Measurements from ENCODE around the gene RAD51B.
"Not testable (repeated sequence)": the region's sequence is repeated elsewhere in the genome, so short reads cannot be mapped to it uniquely, and the experiment has no call there.

RAD51B gene

DNA sequence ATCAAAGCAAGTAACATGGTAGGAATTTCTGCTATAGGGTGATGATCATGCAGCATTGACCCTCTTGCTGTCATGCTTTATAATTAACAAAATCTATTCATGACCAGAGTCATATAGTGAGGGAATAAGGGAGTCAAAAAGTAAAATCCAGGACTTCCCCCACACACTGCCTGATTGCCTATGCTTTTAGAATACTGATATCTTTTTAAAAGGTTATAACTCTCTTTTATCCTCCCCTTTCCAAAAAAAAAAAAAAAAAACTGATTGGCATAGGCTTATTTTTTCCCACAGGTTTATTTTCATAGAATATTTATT is 921.9 kb downstream of the RAD51B start:
- DNase-seq (ENCODE audit: low read depth in 2 of 3, low spot score in 2 of 3) = no peak

DNA sequence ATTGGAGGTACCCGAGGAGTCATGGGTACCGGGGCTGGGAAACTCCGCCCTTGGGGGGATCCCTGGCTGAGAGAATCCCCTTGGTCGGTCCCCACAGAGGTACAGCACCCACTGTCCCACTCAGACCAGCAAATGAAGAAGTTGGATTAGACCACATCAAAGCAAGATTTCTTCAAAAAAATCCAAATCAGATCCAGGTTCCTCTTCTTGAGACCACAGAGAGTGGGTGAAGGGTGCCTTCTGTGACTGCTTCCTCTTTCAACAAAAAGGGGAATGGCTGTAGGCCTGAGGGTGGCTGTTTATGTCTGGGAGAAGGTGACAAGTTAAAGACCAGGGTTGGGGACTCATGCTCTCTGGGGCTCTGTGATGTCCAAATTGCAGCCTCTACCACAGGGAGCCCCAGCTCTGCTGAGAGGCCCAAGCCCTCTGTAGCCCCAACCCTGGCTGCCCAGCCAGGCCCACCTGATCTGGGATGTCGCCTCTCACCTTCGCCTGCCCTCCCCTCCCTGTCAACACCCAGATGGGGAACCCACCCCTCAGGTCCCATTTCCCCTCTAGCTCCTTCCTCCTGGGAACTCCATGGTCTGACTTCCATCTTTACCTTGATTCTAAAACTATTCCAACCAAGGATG is 922.4 kb downstream of the RAD51B start:
- no peak for DNase-seq (ENCODE audit: low read depth in 2 of 3, low spot score in 2 of 3)

GRCh38 chr14:68744613-68745012 is 925.0 kb downstream of the RAD51B start:
- no peak for DNase-seq (ENCODE audit: low read depth in 2 of 3, low spot score in 2 of 3)

DNA sequence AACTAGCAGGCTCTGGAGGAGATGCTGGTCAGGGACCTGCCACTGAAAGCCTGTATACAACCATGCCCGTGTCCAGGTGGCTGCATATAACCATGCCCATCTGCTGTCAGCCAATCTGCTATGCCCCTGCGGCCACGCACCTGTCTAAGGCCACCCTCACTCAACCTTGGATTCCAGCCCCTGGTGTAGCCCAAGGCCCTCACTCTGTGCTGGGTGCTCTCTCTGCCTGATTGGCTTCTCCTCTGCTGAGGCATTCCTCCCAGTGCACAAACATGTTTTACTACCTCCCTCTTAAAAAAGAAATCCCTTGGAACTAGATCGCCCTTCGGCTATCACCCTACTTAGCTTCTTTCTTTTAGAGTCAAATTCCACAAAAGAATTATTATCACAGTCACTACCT is 927.8 kb downstream of the RAD51B start:
- DNase-seq (ENCODE audit: low read depth in 2 of 3, low spot score in 2 of 3) = no peak

GRCh38 chr14:68748260-68748659 is 928.7 kb downstream of the RAD51B start:
- no peak for DNase-seq (ENCODE audit: low read depth in 2 of 3, low spot score in 2 of 3)

- no peak for DNase-seq (ENCODE audit: low read depth in 2 of 3, low spot score in 2 of 3)
These were observed 929.1 kb downstream of the RAD51B start for GRCh38 chr14:68748691-68749090.

DNA sequence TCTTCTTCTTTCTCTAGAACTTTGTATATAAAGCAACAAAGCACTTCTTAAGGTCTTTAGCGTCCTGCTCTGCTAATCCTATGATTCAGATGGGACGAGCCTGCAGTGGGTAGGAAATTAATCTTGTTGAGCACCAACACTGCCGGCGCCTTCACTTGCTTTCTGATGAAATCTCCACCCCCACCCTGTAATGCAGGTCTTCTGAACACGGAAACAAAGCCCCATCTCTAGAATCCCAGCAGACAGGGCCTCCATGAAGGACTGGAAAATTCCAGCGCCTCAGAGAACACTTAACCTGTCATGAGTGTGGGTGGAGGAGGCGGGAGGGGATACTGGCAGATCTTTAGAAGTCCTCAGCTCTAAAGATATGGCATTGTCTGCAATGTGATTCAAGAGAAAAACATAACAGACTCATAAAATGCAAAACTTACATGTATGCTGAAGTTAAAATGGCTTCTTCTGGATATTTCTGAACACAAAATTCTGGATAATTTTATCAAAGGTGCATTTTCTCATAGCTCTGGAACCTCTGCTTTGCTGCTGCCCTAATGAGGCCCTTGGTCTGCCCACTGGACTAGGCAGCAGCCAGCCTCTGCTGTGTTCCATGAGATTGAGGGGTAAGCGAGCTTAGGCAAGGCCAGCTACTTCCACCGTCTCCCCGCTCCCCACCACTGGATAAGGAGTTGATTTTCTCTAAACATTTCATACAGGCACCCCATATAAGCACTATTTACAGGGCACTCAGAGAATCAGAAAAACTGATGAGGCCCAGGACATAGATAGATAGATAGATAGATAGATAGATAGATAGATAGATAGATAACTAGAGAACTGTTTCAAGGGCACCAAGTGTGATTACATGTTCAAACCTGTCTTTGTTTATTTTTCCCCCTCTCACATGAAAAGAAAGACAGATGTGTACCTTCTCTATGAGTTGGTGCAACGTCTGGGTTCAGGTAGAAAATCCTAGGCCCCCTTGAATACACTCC is 930.2 kb downstream of the RAD51B start:
- no peak for DNase-seq (ENCODE audit: low read depth in 2 of 3, low spot score in 2 of 3)

DNA sequence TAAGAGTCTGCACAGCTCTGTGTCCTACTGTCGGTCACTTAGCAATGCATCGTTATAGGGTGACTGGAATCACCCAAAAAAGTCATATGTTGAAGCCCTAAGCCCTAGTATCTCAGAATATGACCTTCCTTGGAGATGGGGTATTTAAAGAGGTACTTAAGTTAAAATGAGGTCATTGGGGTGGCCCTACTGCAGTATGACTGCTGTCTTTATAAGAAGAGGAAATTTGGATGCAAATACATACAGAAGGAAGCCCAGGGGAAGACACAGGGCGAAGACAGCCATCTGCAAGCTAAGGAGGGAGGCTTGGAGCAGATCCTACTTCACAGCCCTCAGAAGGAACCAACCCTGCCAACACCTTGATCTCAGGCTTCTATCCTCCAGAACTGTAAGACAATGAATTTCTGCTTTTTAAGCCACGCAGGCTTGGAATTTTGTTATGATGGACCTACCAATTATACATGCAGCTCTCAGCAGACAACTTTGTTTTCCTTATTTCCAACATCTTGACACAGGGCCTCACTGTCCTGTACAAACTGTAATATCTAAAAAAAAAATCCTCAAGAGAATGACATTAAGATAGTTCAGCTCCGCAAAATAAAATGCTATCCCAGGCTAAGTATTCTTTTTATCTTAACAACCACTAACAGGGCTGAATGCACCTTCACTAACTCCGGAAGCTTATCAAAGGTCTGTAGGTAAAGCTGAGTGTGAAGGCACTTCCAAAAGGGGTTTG is 932.9 kb downstream of the RAD51B start:
- DNase-seq (ENCODE audit: low read depth in 2 of 3, low spot score in 2 of 3) = no peak

GRCh38 chr14:68753690-68754089 is 934.1 kb downstream of the RAD51B start:
- DNase-seq (ENCODE audit: low read depth in 2 of 3, low spot score in 2 of 3) = no peak

- DNase-seq (ENCODE audit: low read depth in 2 of 3, low spot score in 2 of 3) = no peak
These were observed 935.4 kb downstream of the RAD51B start for GRCh38 chr14:68755016-68755353.

DNA sequence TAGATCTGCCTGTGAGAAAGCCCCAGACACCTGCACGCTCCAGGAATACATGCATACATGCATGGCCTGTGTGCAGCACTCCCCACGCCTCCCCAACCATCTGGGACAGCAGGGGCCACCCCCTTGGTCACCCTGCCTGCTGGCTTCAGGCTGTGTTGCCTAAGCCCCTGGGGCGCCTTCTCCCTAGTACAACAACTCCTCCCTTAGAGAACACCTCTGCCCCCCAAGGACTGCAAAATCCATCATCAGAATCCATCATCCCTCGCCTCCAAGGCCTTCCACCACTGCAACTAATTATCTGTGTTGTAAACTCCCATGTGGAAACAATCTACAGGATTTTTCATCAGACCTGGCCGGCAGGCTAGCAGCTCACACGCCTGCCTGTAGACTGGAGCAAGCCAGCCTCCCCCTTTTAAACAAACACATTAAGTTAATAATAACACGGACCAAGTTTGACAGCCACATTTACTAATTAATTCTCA is 936.5 kb downstream of the RAD51B start:
- DNase-seq (ENCODE audit: low read depth in 2 of 3, low spot score in 2 of 3) = no peak

- DNase-seq (ENCODE audit: low read depth in 2 of 3, low spot score in 2 of 3) = no peak
These were observed 937.2 kb downstream of the RAD51B start for GRCh38 chr14:68756734-68757133.

DNA sequence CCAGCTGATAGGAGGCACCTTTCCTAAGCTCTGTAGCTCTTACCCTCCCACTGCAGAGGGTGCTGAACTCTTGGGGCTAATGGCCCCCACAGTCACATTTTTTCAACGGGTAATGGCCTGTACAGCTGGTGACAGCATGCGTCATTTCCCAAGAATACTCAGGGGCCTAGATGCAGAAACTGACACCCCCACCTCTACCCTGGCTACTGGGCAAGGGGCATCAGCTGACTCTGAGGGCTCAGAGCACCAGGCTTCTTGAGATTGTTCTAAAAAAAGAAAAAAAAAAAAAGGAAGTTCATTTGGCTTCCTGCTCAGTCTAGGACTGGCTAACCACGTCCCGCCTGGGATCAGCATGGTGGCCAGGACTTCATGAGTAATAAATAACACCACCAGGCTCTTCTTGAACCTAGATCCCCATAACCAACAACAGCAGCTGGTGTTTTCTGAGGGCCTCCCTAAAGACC is 938.1 kb downstream of the RAD51B start:
- no peak for DNase-seq (ENCODE audit: low read depth in 2 of 3, low spot score in 2 of 3)

DNA sequence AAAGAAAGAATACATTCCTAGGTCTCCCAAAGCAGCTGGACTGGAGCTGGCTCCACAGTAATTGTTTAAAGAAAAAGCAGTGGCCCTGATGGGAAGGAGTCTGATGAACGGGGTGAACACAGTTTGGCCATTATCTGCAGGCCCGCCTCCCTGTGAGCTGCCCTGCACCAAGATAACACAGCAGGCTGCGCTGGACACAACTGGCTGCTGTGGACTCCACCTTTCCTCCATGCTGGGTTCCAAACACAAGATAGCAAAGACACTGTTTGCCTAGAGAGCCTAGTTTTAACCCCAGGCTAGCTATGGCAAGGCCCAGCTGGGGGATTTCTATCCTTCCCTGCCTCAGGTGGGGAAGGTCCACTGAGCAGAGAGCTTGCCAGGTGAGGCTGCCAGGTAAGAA is 938.7 kb downstream of the RAD51B start:
- no peak for DNase-seq (ENCODE audit: low read depth in 2 of 3, low spot score in 2 of 3)

DNA sequence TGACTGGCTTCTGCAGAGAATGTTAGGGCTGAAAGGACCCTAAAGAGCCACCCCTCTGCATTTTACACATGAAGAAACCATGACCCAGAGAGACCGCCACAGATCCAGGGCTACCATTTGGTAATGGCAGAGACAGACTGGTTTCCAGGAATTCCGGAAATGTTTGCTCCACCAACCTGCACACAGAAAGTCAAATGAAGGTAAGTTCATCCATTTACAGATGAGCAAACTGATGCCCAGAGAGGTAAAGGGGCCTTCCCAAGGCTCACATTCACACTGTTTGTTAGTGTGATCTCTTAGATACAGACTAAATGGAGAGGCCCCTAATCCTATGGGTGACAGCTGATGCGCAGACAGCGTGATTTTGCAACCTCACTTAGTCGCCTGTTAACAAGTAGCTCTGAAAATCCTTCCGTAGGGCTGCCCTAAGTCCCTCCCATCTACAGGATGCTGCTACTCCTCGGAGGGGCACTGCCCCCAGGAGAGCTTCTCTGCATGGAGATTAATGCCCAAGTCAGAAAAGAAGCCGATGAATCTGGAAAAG is 939.5 kb downstream of the RAD51B start:
- no peak for DNase-seq (ENCODE audit: low read depth in 2 of 3, low spot score in 2 of 3)

DNA sequence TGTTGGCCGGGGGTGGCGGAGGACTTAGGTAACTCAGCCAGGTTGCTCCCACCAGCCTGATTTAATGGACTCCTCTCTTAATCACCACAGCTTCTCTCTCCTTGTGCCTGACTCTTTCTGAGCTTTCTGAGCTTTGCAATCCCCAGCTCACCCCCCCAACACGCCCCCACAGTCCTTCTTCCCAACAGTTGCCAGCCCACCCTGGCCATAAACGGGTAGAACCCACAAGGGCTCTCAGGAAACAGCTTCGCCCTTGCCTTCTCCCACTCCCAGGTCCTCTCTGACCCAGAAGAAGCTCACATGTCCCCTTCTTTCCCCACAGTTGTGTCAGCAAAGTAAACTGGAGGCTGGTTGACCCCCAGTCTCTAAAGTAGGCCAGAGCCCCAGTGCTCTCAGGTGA is 940.4 kb downstream of the RAD51B start:
- DNase-seq (ENCODE audit: low read depth in 2 of 3, low spot score in 2 of 3) = no peak

- DNase-seq (ENCODE audit: low read depth in 2 of 3, low spot score in 2 of 3) = no peak
These were observed 941.2 kb downstream of the RAD51B start for GRCh38 chr14:68760761-68761160.

DNA sequence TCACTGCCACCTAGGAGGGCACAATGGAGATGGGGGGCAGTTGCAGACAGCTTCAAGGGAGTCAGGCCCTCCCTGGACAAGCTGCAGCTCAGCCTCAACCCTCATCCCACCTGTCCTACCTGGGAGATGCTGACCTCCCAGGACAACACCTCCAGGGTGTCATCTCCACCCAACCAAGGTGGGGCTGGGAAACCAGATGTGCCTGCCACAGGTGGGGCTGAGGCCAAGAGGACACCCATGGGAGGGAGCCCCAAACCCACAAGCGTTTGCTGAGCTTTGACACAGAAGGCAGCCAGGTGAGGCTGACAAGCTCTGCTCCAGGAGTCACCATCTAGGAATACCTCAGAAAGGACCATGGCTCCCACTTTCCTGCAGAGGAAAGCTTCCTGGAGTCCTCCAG is 941.8 kb downstream of the RAD51B start:
- no peak for DNase-seq (ENCODE audit: low read depth in 2 of 3, low spot score in 2 of 3)

- no peak for DNase-seq (ENCODE audit: low read depth in 2 of 3, low spot score in 2 of 3)
These were observed 943.6 kb downstream of the RAD51B start for GRCh38 chr14:68762953-68763764.

GRCh38 chr14:68763843-68764242 is 944.3 kb downstream of the RAD51B start:
- not testable (repeated sequence) for DNase-seq (ENCODE audit: low read depth in 2 of 3, low spot score in 2 of 3)

Data from activated CD8-positive, alpha-beta memory T cell treated with anti-CD3 and anti-CD28 coated beads for 48 hours (primary cell).